ENCODE measurements around the gene AFAP1. TPM values are rescaled to one million over a fixed set of nuclear protein-coding genes. Genes with fewer than 3 reads are reported as not detected.
A peak's percentile ranks its signal among the peaks of the same experiment; 100 is the strongest.

AFAP1 gene
- total RNA-seq, 1 donor from 2014 or later: 6.7 TPM

- Histone ChIP-seq H3K9ac (no peak overlapping the region), H3K27ac (no peak overlapping the region), H3K27me3 (no peaks in the 10 kb centered on the region), H2AFZ (replicated peaks) (no peak overlapping the region), H3K36me3 (no peaks in the 10 kb centered on the region), H3K4me1 (peaks cover 19% of the 10 kb centered on the region), H3K4me3 (no peak overlapping the region), H3K9me3 (ENCODE audit: low read depth) (no peaks in the 10 kb centered on the region), H4K20me1 (ENCODE audit: low read depth) (no peaks in the 10 kb centered on the region), H3F3A (ENCODE audit: low read depth) (peaks cover 13% of the 10 kb centered on the region), H3K4me2 (no peak overlapping the region), H3K79me2 (ENCODE audit: low read depth) (no peaks in the 10 kb centered on the region)
- peak overlapping the region; percentile 65 for H3K27ac Mint-ChIP-seq
- H3K27me3 Mint-ChIP-seq (ENCODE audit: insufficient read depth, low read depth): no peaks in the 10 kb centered on the region
- peaks cover 35% of the 10 kb centered on the region for H3K4me1 Mint-ChIP-seq
- no peaks in the 10 kb centered on the region for H3K9me3 Mint-ChIP-seq
- peaks cover 10% of the 10 kb centered on the region for H3K36me3 Mint-ChIP-seq
- no peak overlapping the region for H3K4me3 Mint-ChIP-seq
- TF ChIP-seq CTCF (IDR thresholded peaks at IDR 0.05) (no peak), EZH2 (IDR thresholded peaks at IDR 0.05) (no peak)
- DNase-seq (ENCODE audit: low spot score): no peak
Measured at GRCh38 chr4:7822877-7823276, 116.8 kb downstream of the AFAP1 start.

- Histone ChIP-seq H3K79me2 (ENCODE audit: low read depth) (no peaks in the 10 kb centered on the region), H3K36me3 (no peaks in the 10 kb centered on the region), H3K27me3 (no peaks in the 10 kb centered on the region), H3K4me1 (peaks cover 19% of the 10 kb centered on the region), H3F3A (ENCODE audit: low read depth) (peaks cover 13% of the 10 kb centered on the region), H2AFZ (replicated peaks) (no peak overlapping the region), H3K27ac (no peak overlapping the region), H4K20me1 (ENCODE audit: low read depth) (no peaks in the 10 kb centered on the region), H3K9me3 (ENCODE audit: low read depth) (no peaks in the 10 kb centered on the region), H3K9ac (no peak overlapping the region), H3K4me3 (no peak overlapping the region), H3K4me2 (no peak overlapping the region)
- DNase-seq (ENCODE audit: low spot score): no peak
- Mint-ChIP-seq H3K36me3 (peaks cover 10% of the 10 kb centered on the region), H3K9me3 (no peaks in the 10 kb centered on the region), H3K27ac (no peak overlapping the region), H3K4me1 (peaks cover 38% of the 10 kb centered on the region), H3K4me3 (no peak overlapping the region), H3K27me3 (ENCODE audit: insufficient read depth, low read depth) (no peaks in the 10 kb centered on the region)
- TF ChIP-seq CTCF (IDR thresholded peaks at IDR 0.05) (no peak), EZH2phosphoT487 (IDR thresholded peaks at IDR 0.05) (no peak), EZH2 (IDR thresholded peaks at IDR 0.05) (no peak)
Measured at GRCh38 chr4:7822137-7822505, 117.5 kb downstream of the AFAP1 start.

GRCh38 chr4:7821245-7822136 lies 118.2 kb downstream of the AFAP1 start:
- no peak overlapping the region for H3K4me3 Mint-ChIP-seq
- Histone ChIP-seq H3K27me3 (no peaks in the 10 kb centered on the region), H2AFZ (replicated peaks) (no peak overlapping the region), H3K79me2 (ENCODE audit: low read depth) (no peaks in the 10 kb centered on the region), H3K36me3 (no peaks in the 10 kb centered on the region), H3K4me2 (no peak overlapping the region), H3K27ac (no peak overlapping the region), H3K9ac (no peak overlapping the region), H3F3A (ENCODE audit: low read depth) (peaks cover 8% of the 10 kb centered on the region), H3K4me1 (peaks cover 18% of the 10 kb centered on the region), H3K4me3 (no peak overlapping the region), H4K20me1 (ENCODE audit: low read depth) (no peaks in the 10 kb centered on the region), H3K9me3 (ENCODE audit: low read depth) (no peaks in the 10 kb centered on the region)
- peaks cover 6% of the 10 kb centered on the region for H3K36me3 Mint-ChIP-seq
- peaks cover 35% of the 10 kb centered on the region for H3K4me1 Mint-ChIP-seq
- H3K9me3 Mint-ChIP-seq: no peaks in the 10 kb centered on the region
- peak overlapping the region; percentile 14 for H3K27ac Mint-ChIP-seq
- TF ChIP-seq EZH2phosphoT487 (IDR thresholded peaks at IDR 0.05) (no peak), CTCF (IDR thresholded peaks at IDR 0.05) (no peak), EZH2 (IDR thresholded peaks at IDR 0.05) (no peak)
- DNase-seq (ENCODE audit: low spot score): no peak
- no peaks in the 10 kb centered on the region for H3K27me3 Mint-ChIP-seq (ENCODE audit: insufficient read depth, low read depth)

All from neural progenitor cell (in vitro differentiated cells).